Stimulated activated CD4-positive, alpha-beta T cell treated with anti-CD3 and anti-CD28 coated beads, Interleukin-4, amount 100 ng/mL, for 4 hours (primary cell): ENCODE measurements around the gene NPM1.
"Not testable (repeated sequence)": the region's sequence is repeated elsewhere in the genome, so short reads cannot be mapped to it uniquely, and the experiment has no call there.

Experiments
- DNase-seq, 2 experiments: peaks; one replicate each; pipeline ENCODE4 v3.0.0-alpha.2; 2020

The NPM1 gene

GRCh38 chr5:171387345-171387969, at the start of gene NPM1:
NPM1 (plus strand) TSS chr5:171387849; CDS start chr5:171387949, 100 bp downstream.
- peak; percentile 94 to 99 for DNase-seq

GRCh38 chr5:171340042-171340441, 47.6 kb upstream of the NPM1 start:
- DNase-seq = no peak

GRCh38 chr5:171340491-171340890, 47.2 kb upstream of the NPM1 start:
- no peak for DNase-seq

DNA sequence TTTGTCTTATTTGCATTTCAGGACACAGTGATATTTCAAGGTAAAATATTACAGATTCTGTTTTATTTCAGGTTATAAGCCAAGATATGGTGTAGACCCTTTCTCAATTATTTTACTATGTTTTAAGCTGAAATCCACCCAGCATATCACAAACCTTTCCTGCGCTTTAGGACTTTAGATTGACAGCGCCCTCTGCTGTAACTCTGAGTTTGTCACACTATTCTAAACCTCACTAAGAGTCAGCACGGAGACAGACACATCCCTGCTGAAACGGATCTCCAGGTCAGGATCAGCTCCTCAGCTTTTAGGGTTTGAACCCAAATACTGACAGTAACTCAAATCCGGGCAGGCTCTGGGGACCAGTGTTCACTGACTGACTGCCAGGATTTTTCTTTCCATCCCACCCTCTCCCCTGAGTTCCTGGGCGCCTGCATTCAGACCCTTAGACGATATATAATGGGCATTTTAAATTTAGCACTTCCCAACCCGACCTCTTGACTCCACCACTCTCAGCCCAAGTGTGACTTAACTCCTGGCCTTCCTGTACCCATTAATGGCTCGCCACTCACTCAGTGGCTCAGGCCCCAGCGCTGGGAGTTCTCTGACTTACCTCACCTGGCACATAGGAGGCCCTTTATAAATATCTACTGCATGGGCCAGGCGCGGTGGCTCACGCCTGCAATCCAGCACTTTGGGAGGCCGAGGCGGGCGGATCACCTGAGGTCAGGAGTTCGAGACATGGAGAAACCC, 45.1 kb upstream of the NPM1 start:
- peak in 1 of 2 experiments; percentile 5 for DNase-seq

GRCh38 chr5:171344936-171345608, 42.6 kb upstream of the NPM1 start:
- no peak for DNase-seq

DNA sequence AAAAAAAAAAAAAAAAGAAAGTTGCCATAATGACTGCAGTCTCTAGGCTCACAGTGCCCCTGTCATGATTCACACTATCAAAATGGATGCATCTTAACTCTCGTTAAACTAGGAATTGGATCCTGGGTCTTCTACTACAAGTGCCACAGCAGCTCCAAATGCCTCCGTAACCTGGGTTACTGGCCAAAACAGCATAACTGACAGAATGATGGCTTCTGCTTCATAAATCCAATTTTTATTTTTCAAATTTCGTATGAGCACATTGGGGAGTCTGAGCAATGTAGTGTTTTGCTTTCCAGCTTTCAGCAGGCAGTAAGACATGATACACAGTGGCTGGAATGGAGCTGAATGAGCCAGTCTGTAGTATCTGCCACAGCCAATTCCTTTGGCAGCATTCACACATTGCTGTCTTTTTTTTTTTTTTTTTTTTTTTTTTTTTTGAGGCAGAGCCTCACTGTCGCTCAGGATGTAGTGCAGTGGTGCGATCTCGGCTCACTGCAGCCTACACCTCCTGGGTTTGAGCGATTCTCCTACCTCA, 36.0 kb upstream of the NPM1 start:
- DNase-seq = no peak

DNA sequence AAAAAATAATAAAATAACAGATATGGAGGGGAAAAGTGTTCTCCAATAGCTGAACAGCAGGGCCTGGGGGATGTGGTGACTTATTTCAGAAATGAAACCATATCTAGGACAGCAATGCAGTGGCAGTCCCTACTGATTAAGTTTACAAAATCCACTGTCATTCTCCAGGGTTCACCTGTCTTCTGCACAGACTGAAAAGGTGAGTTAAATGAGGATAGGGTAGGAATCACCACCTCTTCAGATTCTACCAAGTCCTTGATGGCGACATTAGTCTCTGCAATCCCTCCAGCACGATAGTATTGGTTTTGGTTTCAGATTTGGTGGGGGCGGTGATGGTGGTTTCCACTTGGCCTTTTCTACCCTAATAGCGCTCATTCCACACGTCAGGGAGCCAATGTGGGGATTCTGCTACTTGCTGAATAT, 32.3 kb upstream of the NPM1 start:
- no peak for DNase-seq

DNA sequence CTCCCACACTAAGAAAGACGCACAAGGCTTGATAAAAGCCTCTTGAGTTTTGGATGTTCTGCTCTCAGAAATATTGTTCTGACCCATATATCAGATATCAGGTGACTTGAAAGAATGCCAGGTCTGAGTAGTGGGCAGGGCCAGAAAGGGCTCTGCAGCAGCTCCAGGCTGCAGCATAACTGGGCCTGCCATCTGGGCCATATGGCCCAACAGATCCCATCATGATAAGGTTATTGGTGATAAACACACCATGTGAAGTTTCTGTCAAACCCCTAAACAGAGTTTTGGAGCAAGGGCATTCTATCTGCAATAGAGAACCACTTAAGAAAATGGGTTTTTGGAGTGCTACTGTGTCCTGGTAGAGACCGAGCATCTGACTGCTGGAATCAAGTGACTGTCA, 29.8 kb upstream of the NPM1 start:
- no peak for DNase-seq

DNA sequence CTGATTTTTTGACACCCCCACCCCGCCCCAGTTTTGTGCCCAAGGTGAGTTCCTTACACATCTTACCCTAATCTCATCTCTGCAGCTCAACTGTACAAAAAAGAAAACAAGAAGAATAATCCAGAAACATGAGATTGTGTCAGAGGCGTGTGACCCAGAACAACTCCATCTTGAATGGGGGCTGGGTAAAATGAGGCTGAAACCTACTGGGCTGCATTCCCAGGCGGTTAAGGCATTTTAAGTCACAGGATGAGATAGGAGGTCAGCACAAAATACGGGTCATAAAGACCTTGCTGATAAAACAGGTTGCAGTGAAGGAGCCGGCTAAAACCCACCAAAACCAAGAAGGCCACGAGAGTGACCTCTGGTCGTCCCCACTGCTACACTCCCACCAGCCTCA, 26.5 kb upstream of the NPM1 start:
- DNase-seq = not testable (repeated sequence)

GRCh38 chr5:171363249-171363648, 24.4 kb upstream of the NPM1 start:
- DNase-seq = not testable (repeated sequence)

GRCh38 chr5:171363846-171364245, 23.8 kb upstream of the NPM1 start:
- DNase-seq = no peak

DNA sequence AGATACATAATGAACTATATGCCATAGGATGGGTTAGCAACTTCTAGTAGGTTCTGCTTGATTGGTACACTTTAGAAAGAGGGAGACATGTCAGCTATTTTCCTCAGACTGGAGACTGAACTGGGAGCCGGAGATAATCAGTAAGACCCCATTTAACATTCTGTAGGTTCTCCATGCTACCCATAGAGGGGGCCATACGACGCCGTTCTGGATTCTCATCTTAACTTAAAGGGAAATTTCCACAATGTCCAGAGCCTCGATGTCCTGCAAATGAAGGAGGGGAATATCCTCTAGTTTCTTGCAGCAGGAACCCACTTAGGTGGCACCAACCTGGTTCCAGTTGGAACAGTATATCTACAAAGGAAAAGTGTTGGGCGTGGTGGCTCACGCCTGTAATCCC, 22.3 kb upstream of the NPM1 start:
- no peak for DNase-seq

- no peak for DNase-seq
Observed at GRCh38 chr5:171366645-171367044, 21.0 kb upstream of the NPM1 start.

GRCh38 chr5:171367424-171368370, 20.0 kb upstream of the NPM1 start:
- no peak for DNase-seq

DNA sequence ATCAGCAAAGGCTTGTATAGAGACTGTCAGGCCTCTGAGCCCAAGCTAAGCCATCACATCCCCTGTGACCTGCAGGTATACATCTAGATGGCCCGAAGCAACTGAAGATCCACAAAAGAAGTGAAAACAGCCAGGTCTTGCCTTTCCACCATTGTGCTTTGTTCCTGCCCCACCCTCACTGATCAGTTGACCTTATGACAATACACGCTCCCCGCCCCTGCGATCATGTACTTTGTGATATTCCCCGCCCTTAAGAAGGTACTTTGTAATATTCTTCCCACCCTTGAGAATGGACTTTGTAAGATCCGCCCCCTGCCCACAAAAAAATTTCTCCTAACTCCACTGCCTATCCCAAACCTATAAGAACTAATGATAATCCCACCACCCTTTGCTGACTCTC, 18.6 kb upstream of the NPM1 start:
- no peak for DNase-seq

GRCh38 chr5:171369898-171370297, 17.8 kb upstream of the NPM1 start:
- no peak for DNase-seq

- not testable (repeated sequence) for DNase-seq
Observed at GRCh38 chr5:171370881-171371280, 16.8 kb upstream of the NPM1 start.

DNA sequence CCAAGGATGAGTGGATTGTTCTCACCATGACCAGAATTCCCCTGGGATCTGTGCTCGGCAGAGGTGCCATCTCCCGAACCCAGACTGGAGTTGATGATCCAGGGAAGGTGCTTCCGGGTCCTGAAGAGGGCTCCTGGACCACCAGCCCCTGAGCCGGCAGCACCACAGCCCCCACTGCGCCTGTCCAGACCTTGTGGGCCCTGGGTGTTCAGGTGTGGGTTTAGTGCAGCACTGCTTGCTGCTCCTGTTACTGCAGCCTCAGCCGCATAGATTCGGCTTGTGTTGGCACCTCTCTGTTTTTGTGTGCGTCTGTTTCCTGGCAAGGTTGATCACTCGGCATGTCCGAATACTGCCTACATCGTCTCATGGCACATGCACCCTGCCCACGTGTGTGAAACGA, 16.3 kb upstream of the NPM1 start:
- no peak for DNase-seq

- no peak for DNase-seq
Observed at GRCh38 chr5:171379961-171380360, 7.7 kb upstream of the NPM1 start.

- not testable (repeated sequence) for DNase-seq
Observed at GRCh38 chr5:171384416-171384815, 3.2 kb upstream of the NPM1 start.

GRCh38 chr5:171384999-171385398, 2.6 kb upstream of the NPM1 start:
- DNase-seq = peak in 1 of 2 experiments; percentile 40

DNA sequence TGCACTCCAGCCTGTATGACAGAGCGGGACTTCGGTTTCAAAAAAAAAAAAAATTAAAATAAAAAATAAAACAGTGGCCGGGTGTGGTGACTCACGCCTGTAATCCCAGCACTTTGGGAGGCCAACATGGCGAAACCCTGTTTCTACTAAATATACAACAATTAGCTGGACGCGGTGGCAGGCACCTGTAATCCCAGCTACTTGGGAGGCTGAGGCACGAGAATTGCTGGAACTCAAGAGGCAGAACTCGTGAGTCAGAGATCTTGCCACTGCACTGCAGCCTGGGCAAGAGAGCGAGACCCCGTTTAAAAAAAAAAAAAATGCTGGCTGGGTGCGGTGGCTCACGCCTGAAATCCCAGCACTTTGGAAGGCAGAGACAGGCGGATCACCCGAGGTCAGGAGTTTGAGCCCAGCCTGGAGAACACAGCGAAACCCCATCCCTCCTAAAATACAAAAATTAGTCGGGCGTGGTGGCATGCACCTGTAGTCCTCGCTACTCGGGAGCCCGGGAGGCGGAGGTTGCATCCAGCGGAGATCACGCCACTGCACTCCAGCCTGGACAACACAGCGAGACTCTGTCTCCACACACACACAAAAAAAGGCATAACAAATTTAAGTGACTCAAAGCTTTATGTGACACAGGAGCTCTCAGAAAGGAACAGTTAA, 1.5 kb upstream of the NPM1 start:
- no peak for DNase-seq
